Esophagus muscularis mucosa (tissue), 4 donors: Measurements from ENCODE around the gene ZXDC. TPM values are rescaled to one million over a fixed set of nuclear protein-coding genes. Genes with fewer than 3 reads are reported as not detected.

Source experiments
- DNase-seq: peaks from one replicate; pipeline ENCODE4 v3.0.0-alpha.2; 2017; ENCODE audit errors: extremely low spot score
- H3K27ac ChIP-seq, 4 donors: fragments of 200-600 bp; sonication (generic); replicated peaks in 1 of 4; 1 replicate in 3 of 4; 2 replicates in 1 of 4; pipeline ENCODE4 v1.5.1; 2016 to 2019; ENCODE audit warnings: mild to moderate bottlenecking in 1 of 4
- H3K27me3 ChIP-seq, 4 donors: fragments of 200-600 bp; sonication (generic); one replicate each; pipeline versions ENCODE4 v1.5.1 to v1.6.0; 2016 to 2019
- H3K36me3 ChIP-seq, 4 donors: fragments of 200-600 bp; sonication (generic); one replicate each; pipeline ENCODE4 v1.5.1; 2016 to 2019
- H3K4me1 ChIP-seq, 4 donors: fragments of 200-600 bp; sonication (generic); one replicate each; pipeline ENCODE4 v1.5.1; 2016 to 2019
- H3K4me3 ChIP-seq, 4 donors: fragments of 200-600 bp; sonication (generic); 1 replicate in 2 of 4; 2 replicates in 2 of 4; pipeline ENCODE4 v1.5.1; 2016 to 2019; ENCODE audit warnings: mild to moderate bottlenecking in 4 of 4, moderate library complexity in 1 of 4
- H3K9me3 ChIP-seq, 4 donors: fragments of 200-600 bp; sonication (generic); 1 replicate in 3 of 4; 2 replicates in 1 of 4; pipeline ENCODE4 v1.5.1; 2016 to 2019
- EP300 ChIP-seq: sonication (generic); formaldehyde crosslinking; IDR thresholded peaks from one replicate; pipeline ENCODE4 v1.6.1; 2017; ENCODE audit warnings: antibody characterized with exemption
- POLR2A ChIP-seq: fragments of 450-650 bp; IDR thresholded peaks from one replicate; pipeline ENCODE4 v1.6.1; 2017; ENCODE audit warnings: antibody characterized with exemption, moderate library complexity, mild to moderate bottlenecking, low read depth
- POLR2AphosphoS5 ChIP-seq, 2 donors: sonication (generic); formaldehyde crosslinking; IDR thresholded peaks; one replicate each; pipeline ENCODE4 v1.6.1; 2017; ENCODE audit warnings: antibody characterized with exemption in 2 of 2
- WGBS: methylation state at CpG from one replicate; pipeline ENCODE4 v1.1.5; 2018; 5-methylcytosine and 5-hydroxymethylcytosine counted together
- intact Hi-C: fragments of 100-400 bp; cut with DNase I; formaldehyde crosslinking; loops from one replicate; pipeline ENCODE4 v1.15.1; 2023
- total RNA-seq, 4 donors: library from RNA; depleted of rRNA; stranded (reverse); fragments of >200 nt; gene quantifications; one replicate each; pipeline versions ENCODE4 v1.1.0 to v1.2.1, GENCODE V29; 2016
- TF ChIP-seq, protein P1 (sequence below), 3 experiments: fragments of 200-600 bp in 2 of 3; fragments of 450-650 bp in 1 of 3; sonication (generic) in 2 of 3; IDR thresholded peaks; one replicate each; pipeline ENCODE4 v1.5.1; 2017 to 2019; ENCODE audit warnings: antibody characterized with exemption in 3 of 3, mild to moderate bottlenecking in 2 of 3, moderate library complexity in 1 of 3

The ZXDC gene
- total RNA-seq, 4 donors from 2014 or later, result 25.8 to 41.2 (median 38.6) TPM

GRCh38 chr3:126415661-126416591 is 59.8 kb downstream of the ZXDC start:
- Histone ChIP-seq H3K4me3 (no peak overlapping the region), H3K27ac (no peak overlapping the region), H3K27me3 (peaks cover 0 to 80% (median 11%) of the 10 kb centered on the region in 4 donors), H3K9me3 (no peaks in the 10 kb centered on the region), H3K36me3 (no peaks in the 10 kb centered on the region), H3K4me1 (peaks cover 0 to 7% (median 3%) of the 10 kb centered on the region in 4 donors)
- DNase-seq, result no peak
- 84% methylated on average over 15 of the region's 61 CpGs for WGBS
- no peak for TF ChIP-seq POLR2A
- no peak for TF ChIP-seq EP300
- TF ChIP-seq, protein P1, sequence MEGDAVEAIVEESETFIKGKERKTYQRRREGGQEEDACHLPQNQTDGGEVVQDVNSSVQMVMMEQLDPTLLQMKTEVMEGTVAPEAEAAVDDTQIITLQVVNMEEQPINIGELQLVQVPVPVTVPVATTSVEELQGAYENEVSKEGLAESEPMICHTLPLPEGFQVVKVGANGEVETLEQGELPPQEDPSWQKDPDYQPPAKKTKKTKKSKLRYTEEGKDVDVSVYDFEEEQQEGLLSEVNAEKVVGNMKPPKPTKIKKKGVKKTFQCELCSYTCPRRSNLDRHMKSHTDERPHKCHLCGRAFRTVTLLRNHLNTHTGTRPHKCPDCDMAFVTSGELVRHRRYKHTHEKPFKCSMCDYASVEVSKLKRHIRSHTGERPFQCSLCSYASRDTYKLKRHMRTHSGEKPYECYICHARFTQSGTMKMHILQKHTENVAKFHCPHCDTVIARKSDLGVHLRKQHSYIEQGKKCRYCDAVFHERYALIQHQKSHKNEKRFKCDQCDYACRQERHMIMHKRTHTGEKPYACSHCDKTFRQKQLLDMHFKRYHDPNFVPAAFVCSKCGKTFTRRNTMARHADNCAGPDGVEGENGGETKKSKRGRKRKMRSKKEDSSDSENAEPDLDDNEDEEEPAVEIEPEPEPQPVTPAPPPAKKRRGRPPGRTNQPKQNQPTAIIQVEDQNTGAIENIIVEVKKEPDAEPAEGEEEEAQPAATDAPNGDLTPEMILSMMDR (IDR thresholded peaks at IDR 0.05), result no peak
- no peak for TF ChIP-seq POLR2AphosphoS5 (IDR thresholded peaks at IDR 0.05)
- intact Hi-C loops, result no loop called here

DNA sequence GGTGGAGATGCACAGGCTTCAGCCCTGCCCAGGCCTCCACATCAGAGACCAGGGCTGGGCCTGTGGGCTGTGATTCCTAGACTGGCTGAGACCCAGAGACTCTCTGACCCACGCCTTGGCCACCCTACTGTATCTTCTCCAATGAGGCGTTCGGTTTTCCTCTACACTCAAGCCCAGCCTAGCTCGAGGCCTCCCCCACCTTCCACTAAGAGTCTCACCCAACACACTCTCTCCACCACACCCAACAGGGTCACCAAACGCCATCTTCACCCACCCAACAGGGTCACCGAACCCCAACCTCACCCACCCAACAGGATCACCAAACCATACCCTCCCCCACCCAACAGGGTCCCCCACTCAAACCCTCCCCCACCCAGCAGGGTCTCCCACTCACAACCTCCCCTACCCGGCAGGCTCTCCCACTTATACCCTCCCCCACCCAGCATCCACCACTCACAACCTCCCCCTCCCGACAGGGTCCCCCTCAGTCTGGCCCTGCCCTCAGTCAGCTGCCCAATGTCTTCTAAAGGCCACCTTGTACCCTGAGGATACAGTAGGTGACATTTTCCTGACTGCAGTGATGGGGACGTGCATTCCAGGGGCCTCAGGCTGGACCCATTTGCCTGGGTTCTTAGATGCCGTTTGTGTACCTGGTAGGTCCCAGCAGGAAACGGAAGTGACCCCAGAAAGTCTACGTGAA is 60.6 kb downstream of the ZXDC start:
- intact Hi-C loops, result no loop called here
- TF ChIP-seq EP300 (no peak), POLR2AphosphoS5 (IDR thresholded peaks at IDR 0.05) (no peak), POLR2A (no peak)
- TF ChIP-seq, protein P1 (IDR thresholded peaks at IDR 0.05), result no peak
- 88% methylated on average over 12 of the region's 12 CpGs for WGBS
- H3K4me1 ChIP-seq, result peaks cover 0 to 7% (median 3%) of the 10 kb centered on the region in 4 donors
- DNase-seq, result no peak
- no peak overlapping the region for H3K4me3 ChIP-seq
- H3K9me3 ChIP-seq, result no peaks in the 10 kb centered on the region
- no peaks in the 10 kb centered on the region for H3K36me3 ChIP-seq
- no peak overlapping the region for H3K27ac ChIP-seq
- H3K27me3 ChIP-seq, result peaks cover 0 to 80% (median 11%) of the 10 kb centered on the region in 4 donors

DNA sequence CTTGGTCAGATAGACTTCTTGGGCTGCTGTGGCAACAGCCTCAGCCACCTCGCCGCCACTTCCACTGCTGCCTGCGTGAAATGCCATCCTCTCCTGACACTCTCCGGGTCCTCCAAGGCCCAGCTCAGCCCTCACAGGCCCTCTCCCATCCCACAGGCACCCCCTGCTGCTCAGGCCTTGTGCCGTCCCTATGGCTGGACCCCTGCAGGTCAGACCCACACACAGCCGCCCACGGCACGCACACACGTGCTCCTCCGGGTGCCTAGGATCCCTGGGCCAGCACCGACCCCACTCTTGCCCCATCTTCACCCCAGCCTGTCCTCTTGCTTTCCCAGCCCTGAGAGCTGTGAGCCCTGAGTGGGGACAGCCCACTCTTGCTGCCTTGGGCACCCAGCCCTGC is 61.3 kb downstream of the ZXDC start:
- intact Hi-C loops, result no loop called here
- DNase-seq, result no peak
- Histone ChIP-seq H3K36me3 (no peaks in the 10 kb centered on the region), H3K4me3 (no peak overlapping the region), H3K9me3 (no peaks in the 10 kb centered on the region), H3K27ac (no peak overlapping the region), H3K4me1 (peaks cover 0 to 7% (median 3%) of the 10 kb centered on the region in 4 donors), H3K27me3 (peaks cover 0 to 73% (median 11%) of the 10 kb centered on the region in 4 donors)
- TF ChIP-seq POLR2AphosphoS5 (IDR thresholded peaks at IDR 0.05), result no peak
- TF ChIP-seq POLR2A, result no peak
- no peak for TF ChIP-seq EP300
- TF ChIP-seq, protein P1 (IDR thresholded peaks at IDR 0.05), result no peak
- WGBS, result 95% methylated on average over 9 of the region's 11 CpGs

DNA sequence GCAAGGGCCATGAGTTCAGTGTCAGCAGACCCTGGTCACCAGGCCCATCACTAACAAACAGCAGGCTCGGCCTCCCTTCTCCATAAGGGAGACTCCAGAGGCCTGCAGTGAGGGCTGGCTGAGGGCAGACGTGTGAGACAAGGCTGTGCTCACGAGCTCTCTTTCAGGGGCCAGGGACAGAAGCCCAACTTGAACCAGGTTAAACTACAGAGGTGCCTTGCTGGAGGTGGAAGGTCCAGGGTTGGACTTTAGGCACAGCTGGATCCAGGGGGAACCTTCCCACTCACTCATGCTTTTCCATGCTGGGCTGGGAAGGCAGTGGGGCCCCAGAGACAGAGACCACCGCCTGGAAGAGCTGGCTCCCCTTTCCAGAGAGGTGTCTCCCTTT is 62.0 kb downstream of the ZXDC start:
- H3K27ac ChIP-seq, result no peak overlapping the region
- H3K9me3 ChIP-seq, result no peaks in the 10 kb centered on the region
- H3K36me3 ChIP-seq, result no peaks in the 10 kb centered on the region
- 92% methylated on average over 2 of the region's 4 CpGs for WGBS
- H3K4me1 ChIP-seq, result peaks cover 0 to 7% (median 3%) of the 10 kb centered on the region in 4 donors
- peaks cover 0 to 66% (median 11%) of the 10 kb centered on the region in 4 donors for H3K27me3 ChIP-seq
- TF ChIP-seq POLR2A, result no peak
- intact Hi-C loops, result no loop called here
- no peak for DNase-seq
- H3K4me3 ChIP-seq, result no peak overlapping the region
